SK-N-MC (cell line): ENCODE measurements around the gene RBM20.

ENCODE experiments used
- DNase-seq: peaks from one replicate; pipeline ENCODE4 v3.0.0-alpha.2; 2011; ENCODE audit warnings: low read depth, low spot score
- H3K27ac ChIP-seq: fragments of 200-600 bp; sonication (generic); 2 replicates; pipeline ENCODE4 v1.5.1; 2016; ENCODE audit warnings: mixed run types
- H3K36me3 ChIP-seq: fragments of 200-600 bp; sonication (generic); 2 replicates; pipeline ENCODE4 v1.6.1; 2017; ENCODE audit warnings: antibody characterized with exemption, low read length, mixed read lengths; ENCODE audit not compliant: insufficient read depth
- H3K4me3 ChIP-seq: fragments of 200-600 bp; sonication (generic); 2 replicates; pipeline ENCODE4 v1.5.1; 2016
- H3K9ac ChIP-seq: fragments of 200-600 bp; sonication (generic); 2 replicates; pipeline ENCODE4 v1.8.0; 2017; ENCODE audit warnings: mixed run types, mixed read lengths; ENCODE audit not compliant: insufficient read length
- H3K9me3 ChIP-seq: fragments of 200-600 bp; sonication (generic); 2 replicates; pipeline ENCODE4 v1.6.1; 2017; ENCODE audit warnings: low read depth, mild to moderate bottlenecking, antibody characterized with exemption, low read length, moderate library complexity, mixed read lengths
- EZH2 ChIP-seq: fragments of 200-600 bp; sonication (generic); IDR thresholded peaks from one replicate; pipeline ENCODE4 v1.6.1; 2017; ENCODE audit warnings: antibody characterized with exemption
- FOXP2 ChIP-seq: optimal IDR thresholded peaks from 2 replicates; pipeline ENCODE3; 2011; ENCODE audit warnings: mild to moderate bottlenecking, moderate library complexity; ENCODE audit not compliant: insufficient read depth; ENCODE audit errors: extremely low read length, control extremely low read depth
- POLR2AphosphoS5 ChIP-seq: IDR thresholded peaks from 2 replicates; pipeline ENCODE4 v1.6.1; 2012; ENCODE audit warnings: mild to moderate bottlenecking, low read depth, low read length, borderline replicate concordance

Gene RBM20

DNA sequence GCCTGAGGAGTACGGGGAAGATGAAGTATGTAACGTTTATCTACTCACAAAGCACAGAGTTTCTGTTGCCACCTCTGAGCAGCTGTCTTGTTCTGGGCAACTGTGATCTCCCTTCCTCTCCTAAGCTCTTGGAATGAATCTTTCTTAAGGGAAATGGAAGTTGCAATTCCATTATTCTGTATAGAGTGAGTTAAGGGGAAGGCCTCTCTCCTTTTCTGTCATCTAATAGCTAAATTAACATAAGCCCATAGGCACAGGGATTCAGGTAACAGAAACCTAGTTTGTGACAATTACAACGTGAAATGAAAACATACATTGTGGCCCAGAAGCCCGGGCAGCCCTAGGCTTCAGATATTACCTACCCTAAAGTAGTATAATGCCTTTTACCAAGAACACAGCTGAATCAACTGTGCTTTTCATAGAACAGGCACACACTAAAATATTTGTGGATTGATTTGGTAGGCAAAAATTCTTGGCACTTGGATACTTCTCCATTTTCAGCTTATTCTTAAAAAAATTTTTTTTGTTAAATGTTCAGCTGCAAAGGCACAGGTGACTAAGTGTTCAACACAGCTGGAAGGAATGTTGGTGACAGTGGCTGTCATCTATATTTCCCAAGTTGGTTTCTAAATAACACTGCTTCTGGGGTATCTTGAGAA is 223.8 kb downstream of the RBM20 start:
- H3K9ac ChIP-seq = no peak overlapping the region
- TF ChIP-seq EZH2 (no peak), FOXP2 (no peak), POLR2AphosphoS5 (no peak)
- DNase-seq = no peak
- no peak overlapping the region for H3K4me3 ChIP-seq
- no peaks in the 10 kb centered on the region for H3K9me3 ChIP-seq
- H3K27ac ChIP-seq = 0 out of 2 replicates have a peak overlapping the region, but pooled peaks have one; percentile 9
- H3K36me3 ChIP-seq = no peaks in the 10 kb centered on the region

DNA sequence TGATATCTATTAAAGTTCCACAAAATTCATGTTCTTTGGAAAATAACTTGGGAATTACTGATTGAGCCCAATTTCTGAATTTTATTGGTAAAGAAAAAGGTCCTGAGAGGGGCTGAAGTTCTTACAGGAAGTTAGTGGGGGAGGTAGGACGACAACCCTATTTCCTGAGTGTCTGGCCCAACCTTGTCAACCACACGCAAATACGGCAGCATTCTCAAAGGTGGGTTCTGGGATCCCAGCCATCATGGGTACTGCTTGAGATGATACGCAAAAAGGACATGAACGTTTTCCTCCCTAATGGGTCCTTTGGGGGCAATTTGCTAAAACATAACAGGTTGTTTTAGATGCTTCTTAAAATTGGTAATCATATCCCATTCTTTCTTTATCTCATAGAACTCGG is 224.8 kb downstream of the RBM20 start:
- DNase-seq = no peak
- Histone ChIP-seq H3K9me3 (no peaks in the 10 kb centered on the region), H3K4me3 (no peak overlapping the region), H3K36me3 (no peaks in the 10 kb centered on the region), H3K9ac (no peak overlapping the region), H3K27ac (no peak overlapping the region)
- TF ChIP-seq EZH2 (no peak), POLR2AphosphoS5 (no peak), FOXP2 (no peak)

DNA sequence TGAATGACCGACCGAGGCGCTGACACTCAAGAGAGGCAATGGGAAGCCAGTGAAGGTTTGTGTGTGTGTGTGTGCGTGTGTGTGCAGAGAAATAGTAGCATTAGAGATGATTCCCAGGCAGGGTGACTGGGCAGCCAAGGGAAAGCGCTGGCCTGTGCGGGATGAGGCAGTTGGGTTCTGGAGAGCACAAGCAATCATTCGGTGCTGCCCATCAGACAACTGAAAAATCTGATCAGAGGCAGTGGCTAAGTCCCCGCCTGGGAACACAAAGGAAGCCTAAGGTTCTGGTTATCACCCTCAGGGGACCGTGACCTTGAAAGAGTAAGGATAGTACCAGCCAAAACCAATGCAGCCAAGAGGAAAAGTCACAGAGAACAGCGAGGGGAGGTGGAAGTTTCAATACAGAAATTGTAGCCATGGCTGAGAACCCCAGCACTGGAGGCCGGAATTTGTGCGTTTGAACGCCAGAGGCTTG is 226.7 kb downstream of the RBM20 start:
- no peak for DNase-seq
- TF ChIP-seq POLR2AphosphoS5 = no peak
- TF ChIP-seq EZH2 = no peak
- TF ChIP-seq FOXP2 = no peak

GRCh38 chr10:110871298-110872084 is 227.4 kb downstream of the RBM20 start, which contains the start of gene PDCD4:
PDCD4 (plus strand) TSS chr10:110871928; CDS start chr10:110876028, 4,100 bp downstream.
- peak within 1 kb of the TSS; percentile 83 for H3K9ac ChIP-seq
- H3K9me3 ChIP-seq = no peaks in the 10 kb centered on the region
- no peaks in the 10 kb centered on the region for H3K36me3 ChIP-seq
- peak; percentile 64 for DNase-seq
- H3K27ac ChIP-seq = peak within 1 kb of the TSS; percentile 81
- H3K4me3 ChIP-seq = peak within 1 kb of the TSS; percentile 83
- no peak for TF ChIP-seq EZH2
- TF ChIP-seq POLR2AphosphoS5 = peak; percentile 53; the same call in 1 of the 2 replicates

More for the DNA sequence above, 226.7 kb downstream of the RBM20 start:
- Histone ChIP-seq H3K9me3 (no peaks in the 10 kb centered on the region), H3K36me3 (no peaks in the 10 kb centered on the region), H3K27ac (peak overlapping the region; percentile 50; the same call in 1 of the 2 replicates), H3K9ac (no peak overlapping the region), H3K4me3 (no peak overlapping the region)

GRCh38 chr10:110872145-110872983 is 228.2 kb downstream of the RBM20 start:
- TF ChIP-seq EZH2 (no peak), POLR2AphosphoS5 (no peak; the same call in 1 of the 2 replicates), FOXP2 (no peak)
- H3K4me3 ChIP-seq = peak overlapping the region; percentile 83
- no peak for DNase-seq

GRCh38 chr10:110872984-110873923 is 229.1 kb downstream of the RBM20 start:
- no peak for TF ChIP-seq EZH2
- TF ChIP-seq FOXP2 = no peak
- no peak for TF ChIP-seq POLR2AphosphoS5
- Histone ChIP-seq H3K9me3 (no peaks in the 10 kb centered on the region), H3K4me3 (peak overlapping the region; percentile 83), H3K9ac (peak overlapping the region; percentile 83), H3K27ac (peak overlapping the region; percentile 81), H3K36me3 (no peaks in the 10 kb centered on the region)
- no peak for DNase-seq

More at GRCh38 chr10:110872145-110872983, 228.2 kb downstream of the RBM20 start:
- Histone ChIP-seq H3K9me3 (no peaks in the 10 kb centered on the region), H3K27ac (peak overlapping the region; percentile 81), H3K9ac (peak overlapping the region; percentile 83), H3K36me3 (no peaks in the 10 kb centered on the region)

DNA sequence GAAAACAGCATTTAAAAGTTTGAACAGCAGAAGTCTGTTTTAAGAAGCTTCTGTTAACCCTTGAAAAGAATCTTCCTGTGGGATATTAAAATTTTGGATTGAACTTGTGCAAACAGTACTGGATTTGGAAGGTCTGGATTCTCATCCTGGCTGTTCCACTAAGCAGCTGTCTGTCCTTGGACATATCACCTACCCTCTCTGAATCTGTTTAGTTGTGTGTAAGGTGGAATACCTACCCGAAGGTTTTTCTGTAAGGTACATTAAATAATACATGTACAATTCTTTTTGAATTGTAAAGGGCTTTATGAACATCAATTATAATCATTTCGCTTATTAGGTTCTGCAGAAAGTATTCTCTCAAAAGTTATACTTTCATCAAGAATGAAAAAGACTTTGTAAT is 229.8 kb downstream of the RBM20 start:
- TF ChIP-seq EZH2 (no peak), POLR2AphosphoS5 (no peak), FOXP2 (no peak)
- H3K9ac ChIP-seq = peak overlapping the region; percentile 83
- H3K27ac ChIP-seq = no peak overlapping the region

More for the DNA sequence above, 229.8 kb downstream of the RBM20 start:
- no peaks in the 10 kb centered on the region for H3K36me3 ChIP-seq
- no peaks in the 10 kb centered on the region for H3K9me3 ChIP-seq
- peak overlapping the region; percentile 83 for H3K4me3 ChIP-seq
- DNase-seq = no peak
